HG02763 (cell line): ENCODE results near the gene TRIM66.

Experiments
- ATAC-seq: cut with Tn5 transposase; IDR thresholded peaks from one replicate; pipeline ENCODE4 v1.9.1; 2021; ENCODE audit warnings: mild to moderate bottlenecking, moderate library complexity; ENCODE audit not compliant: unreplicated experiment

Gene TRIM66

GRCh38 chr11:8577791-8578581 lies 104.5 kb downstream of the TRIM66 start:
- ATAC-seq = no peak

GRCh38 chr11:8574798-8575197 lies 107.7 kb downstream of the TRIM66 start:
- ATAC-seq = no peak

- no peak for ATAC-seq
Observed at GRCh38 chr11:8573777-8574176, 108.7 kb downstream of the TRIM66 start.

- ATAC-seq = no peak
Observed at GRCh38 chr11:8567602-8568198, 114.8 kb downstream of the TRIM66 start.

- no peak for ATAC-seq
Observed at GRCh38 chr11:8566613-8567210, 115.8 kb downstream of the TRIM66 start.

- ATAC-seq = no peak
Observed at GRCh38 chr11:8564526-8564925, 117.9 kb downstream of the TRIM66 start.
